Trophoblast cell (in vitro differentiated cells and primary cell): ENCODE results near the gene CRTC1.
A peak's percentile ranks its signal among the peaks of the same experiment; 100 is the strongest.

ENCODE experiments used
- DNase-seq, 2 donors: peaks; one replicate each; pipeline ENCODE4 v3.0.0-alpha.2; 2016
- H2AFZ ChIP-seq: 2 replicates; pipeline ENCODE4 v1.6.1; 2013; ENCODE audit warnings: low read length, moderate library complexity, mild to moderate bottlenecking; ENCODE audit not compliant: insufficient read depth, poor library complexity
- H2AK5ac ChIP-seq: 2 replicates; pipeline ENCODE4 v1.6.1; 2013; ENCODE audit warnings: mild to moderate bottlenecking, low read length
- H2BK120ac ChIP-seq: 2 replicates; pipeline ENCODE4 v1.6.1; 2013; ENCODE audit warnings: low read length, mild to moderate bottlenecking, moderate library complexity; ENCODE audit not compliant: insufficient read depth, poor library complexity
- H2BK12ac ChIP-seq: 2 replicates; pipeline ENCODE4 v1.6.1; 2013; ENCODE audit warnings: mild to moderate bottlenecking, low read length, moderate library complexity
- H2BK5ac ChIP-seq: 2 replicates; pipeline ENCODE4 v1.6.1; 2013; ENCODE audit warnings: low read length, low read depth, moderate library complexity, mild to moderate bottlenecking; ENCODE audit not compliant: poor library complexity
- H3K14ac ChIP-seq: 2 replicates; pipeline ENCODE4 v1.6.1; 2013; ENCODE audit warnings: mild to moderate bottlenecking, low read length
- H3K18ac ChIP-seq: 2 replicates; pipeline ENCODE4 v1.6.1; 2013; ENCODE audit warnings: mild to moderate bottlenecking, low read length
- H3K23ac ChIP-seq: 2 replicates; pipeline ENCODE4 v1.6.1; 2013; ENCODE audit warnings: low read length
- H3K27ac ChIP-seq: 2 replicates; pipeline ENCODE4 v1.5.1; 2013; ENCODE audit warnings: low read depth, mild to moderate bottlenecking, inconsistent platforms, low read length, moderate library complexity
- H3K27me3 ChIP-seq: 2 replicates; pipeline ENCODE4 v1.6.1; 2013; ENCODE audit warnings: inconsistent platforms, mild to moderate bottlenecking, low read length, moderate library complexity; ENCODE audit not compliant: insufficient read depth
- H3K36me3 ChIP-seq, 2 experiments: 1 replicate in 1 of 2; 2 replicates in 1 of 2; pipeline ENCODE4 v1.6.1; 2013; ENCODE audit warnings: low read length in 2 of 2, mild to moderate bottlenecking in 2 of 2, moderate library complexity in 1 of 2; ENCODE audit not compliant: insufficient read depth in 2 of 2, control insufficient read depth in 1 of 2
- H3K4ac ChIP-seq: 2 replicates; pipeline ENCODE4 v1.6.1; 2013; ENCODE audit warnings: low read depth, mild to moderate bottlenecking, low read length, moderate library complexity
- H3K4me1 ChIP-seq, 2 experiments: 1 replicate in 1 of 2; 2 replicates in 1 of 2; pipeline ENCODE4 v1.6.1; 2013; ENCODE audit warnings: low read length in 2 of 2, mild to moderate bottlenecking in 2 of 2, moderate library complexity in 1 of 2; ENCODE audit not compliant: insufficient read depth in 2 of 2, control insufficient read depth in 1 of 2
- H3K4me2 ChIP-seq: 2 replicates; pipeline ENCODE4 v1.6.1; 2013; ENCODE audit warnings: inconsistent platforms, mild to moderate bottlenecking, low read length, moderate library complexity
- H3K4me3 ChIP-seq: 2 replicates; pipeline ENCODE4 v1.5.1; 2013; ENCODE audit warnings: mild to moderate bottlenecking, low read depth, low read length, inconsistent platforms
- H3K79me1 ChIP-seq: one replicate; pipeline ENCODE4 v1.6.1; 2013; ENCODE audit warnings: low read length
- H3K79me2 ChIP-seq: 2 replicates; pipeline ENCODE4 v1.6.1; 2013; ENCODE audit warnings: low read length, mild to moderate bottlenecking; ENCODE audit not compliant: control insufficient read depth, insufficient read depth, poor library complexity
- H3K9ac ChIP-seq: 2 replicates; pipeline ENCODE4 v1.6.1; 2013; ENCODE audit warnings: mild to moderate bottlenecking, low read length
- H3K9me3 ChIP-seq: 2 replicates; pipeline ENCODE4 v1.6.1; 2013; ENCODE audit warnings: low read depth, mild to moderate bottlenecking, control low read depth, inconsistent platforms, low read length; ENCODE audit not compliant: insufficient read depth
- H4K12ac ChIP-seq: 2 replicates; pipeline ENCODE4 v1.6.1; 2013; ENCODE audit warnings: low read depth, mild to moderate bottlenecking, low read length, moderate library complexity
- H4K8ac ChIP-seq: 2 replicates; pipeline ENCODE4 v1.6.1; 2013; ENCODE audit warnings: low read depth, mild to moderate bottlenecking, low read length, moderate library complexity
- H4K91ac ChIP-seq: one replicate; pipeline ENCODE4 v1.6.1; 2013; ENCODE audit warnings: low read depth, mild to moderate bottlenecking, low read length, moderate library complexity
- WGBS: extraction: QIAGEN DNeasy Blood & Tissue Kit; methylation state at CpG from one replicate; pipeline ENCODE4 v1.1.7; 2013; ENCODE audit warnings: missing lambda C conversion rate; ENCODE audit not compliant: insufficient read length, insufficient coverage; ENCODE audit errors: extremely low coverage; 5-methylcytosine and 5-hydroxymethylcytosine counted together

The CRTC1 gene

DNA sequence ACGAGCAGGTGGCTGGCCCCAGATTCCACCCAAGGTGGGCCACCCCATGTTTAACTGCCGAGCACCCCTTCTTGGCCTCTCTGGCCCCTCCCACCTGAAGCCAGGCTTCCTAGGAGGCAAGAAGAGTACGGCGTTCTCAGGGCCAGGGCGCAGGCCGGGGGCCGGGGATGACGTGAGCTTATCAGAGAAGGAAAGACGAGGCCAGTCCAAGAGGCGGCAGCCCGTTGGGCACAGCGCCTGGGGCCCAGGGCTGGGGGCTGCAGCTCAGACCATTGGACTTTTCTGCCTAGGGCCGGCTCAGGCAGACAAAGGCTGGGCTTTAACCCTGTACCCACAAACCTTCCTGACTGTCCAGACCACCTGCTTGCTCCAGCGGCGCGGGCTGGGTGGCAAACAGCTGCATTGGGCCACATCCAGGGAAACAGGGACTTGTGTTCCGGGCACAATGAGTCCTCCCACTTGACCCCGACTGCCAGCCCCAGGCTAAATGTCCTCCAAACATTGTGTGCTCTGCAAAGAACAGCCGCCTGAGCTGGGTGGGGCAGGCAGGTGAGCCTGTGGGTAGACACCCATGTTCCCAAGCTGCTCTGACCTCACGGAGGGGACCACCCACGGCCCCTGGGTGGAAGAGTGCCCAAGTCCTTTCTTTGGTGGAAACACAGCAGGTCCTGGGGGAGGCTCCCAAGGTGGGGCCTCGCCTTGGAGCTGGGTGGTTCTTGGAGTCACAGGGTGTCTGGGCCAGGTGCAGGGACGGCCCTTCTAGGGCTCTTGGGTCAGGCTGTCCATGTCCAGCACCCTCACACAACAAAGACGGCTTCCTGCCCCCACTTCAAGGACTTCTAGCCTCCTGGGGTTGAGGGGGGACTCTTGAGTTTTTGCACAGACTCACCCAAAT is 85.8 kb downstream of the CRTC1 start:
- no peak overlapping the region for H3K9ac ChIP-seq
- H3K14ac ChIP-seq, result no peak overlapping the region
- H3K18ac ChIP-seq, result no peak overlapping the region
- no peak overlapping the region for H4K91ac ChIP-seq
- no peaks in the 10 kb centered on the region for H3K79me1 ChIP-seq
- peaks cover 5% of the 10 kb centered on the region for H3K9me3 ChIP-seq
- no peak for DNase-seq
- no CpG with 5 or more reads among the region's 24 CpGs for WGBS
- H3K4me2 ChIP-seq, result no peak overlapping the region
- no peak overlapping the region for H2BK120ac ChIP-seq
- no peaks in the 10 kb centered on the region for H3K79me2 ChIP-seq
- H3K23ac ChIP-seq, result no peak overlapping the region
- no peak overlapping the region for H2AK5ac ChIP-seq
- no peak overlapping the region for H3K4ac ChIP-seq
- H4K8ac ChIP-seq, result no peak overlapping the region
- H3K27ac ChIP-seq, result no peak overlapping the region
- H3K4me3 ChIP-seq, result no peak overlapping the region
- peaks cover 0 to 3% of the 10 kb centered on the region in 2 experiments for H3K4me1 ChIP-seq
- no peak overlapping the region for H4K12ac ChIP-seq
- no peak overlapping the region for H2BK5ac ChIP-seq
- no peak overlapping the region for H2AFZ ChIP-seq
- no peaks in the 10 kb centered on the region for H3K27me3 ChIP-seq
- H2BK12ac ChIP-seq, result no peak overlapping the region
- H3K36me3 ChIP-seq, result no peaks in the 10 kb centered on the region

- no peak overlapping the region for H3K4me2 ChIP-seq
- no peak overlapping the region for H2AFZ ChIP-seq
- H4K12ac ChIP-seq, result no peak overlapping the region
- no peak overlapping the region for H2BK5ac ChIP-seq
- no peak overlapping the region for H4K91ac ChIP-seq
- H3K4me3 ChIP-seq, result no peak overlapping the region
- H3K9ac ChIP-seq, result no peak overlapping the region
- H2BK120ac ChIP-seq, result no peak overlapping the region
- no peak overlapping the region for H2AK5ac ChIP-seq
- no peaks in the 10 kb centered on the region for H3K36me3 ChIP-seq
- H3K9me3 ChIP-seq, result peaks cover 5% of the 10 kb centered on the region
- H3K4me1 ChIP-seq, result peaks cover 0 to 3% of the 10 kb centered on the region in 2 experiments
- H3K14ac ChIP-seq, result no peak overlapping the region
- H2BK12ac ChIP-seq, result no peak overlapping the region
- WGBS, result no CpG with 5 or more reads among the region's 15 CpGs
- no peak overlapping the region for H3K23ac ChIP-seq
- no peak for DNase-seq
- H3K27me3 ChIP-seq, result no peaks in the 10 kb centered on the region
- H3K79me2 ChIP-seq, result no peaks in the 10 kb centered on the region
- H3K79me1 ChIP-seq, result no peaks in the 10 kb centered on the region
- no peak overlapping the region for H4K8ac ChIP-seq
- no peak overlapping the region for H3K4ac ChIP-seq
- H3K18ac ChIP-seq, result no peak overlapping the region
- no peak overlapping the region for H3K27ac ChIP-seq
Measured at GRCh38 chr19:18769989-18770528, 86.6 kb downstream of the CRTC1 start.

DNA sequence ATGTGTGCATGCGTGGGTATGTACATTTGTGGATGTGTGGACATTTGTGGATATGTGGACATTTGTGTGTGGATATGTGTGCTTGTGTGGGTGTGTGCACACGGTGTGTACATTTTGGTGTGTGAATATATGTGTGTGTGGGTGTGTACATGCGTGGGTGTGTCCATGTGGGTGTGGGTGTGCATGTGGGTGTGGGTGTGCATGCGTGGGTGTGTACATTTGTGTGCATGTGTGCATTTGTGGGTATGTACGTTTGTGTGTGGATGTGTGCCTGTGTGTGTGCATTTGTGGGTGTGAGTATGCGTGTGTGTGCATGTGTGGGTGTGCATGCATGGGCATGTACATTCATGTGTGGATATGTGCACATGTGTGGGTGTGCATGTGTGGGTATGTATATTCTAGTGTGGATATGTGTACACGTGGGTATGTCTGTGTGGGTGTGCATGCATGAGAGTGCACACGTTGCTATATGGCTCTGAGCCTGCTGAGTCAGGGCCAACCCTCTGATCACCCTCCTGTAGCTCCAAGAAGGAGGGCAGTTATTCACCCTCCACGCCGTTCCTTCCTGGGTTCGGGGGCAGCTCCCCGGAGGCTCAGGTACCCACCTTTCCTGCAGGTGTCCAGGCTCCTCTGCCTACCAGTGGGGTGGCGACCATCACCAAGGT is 87.3 kb downstream of the CRTC1 start:
- no peak overlapping the region for H3K27ac ChIP-seq

DNA sequence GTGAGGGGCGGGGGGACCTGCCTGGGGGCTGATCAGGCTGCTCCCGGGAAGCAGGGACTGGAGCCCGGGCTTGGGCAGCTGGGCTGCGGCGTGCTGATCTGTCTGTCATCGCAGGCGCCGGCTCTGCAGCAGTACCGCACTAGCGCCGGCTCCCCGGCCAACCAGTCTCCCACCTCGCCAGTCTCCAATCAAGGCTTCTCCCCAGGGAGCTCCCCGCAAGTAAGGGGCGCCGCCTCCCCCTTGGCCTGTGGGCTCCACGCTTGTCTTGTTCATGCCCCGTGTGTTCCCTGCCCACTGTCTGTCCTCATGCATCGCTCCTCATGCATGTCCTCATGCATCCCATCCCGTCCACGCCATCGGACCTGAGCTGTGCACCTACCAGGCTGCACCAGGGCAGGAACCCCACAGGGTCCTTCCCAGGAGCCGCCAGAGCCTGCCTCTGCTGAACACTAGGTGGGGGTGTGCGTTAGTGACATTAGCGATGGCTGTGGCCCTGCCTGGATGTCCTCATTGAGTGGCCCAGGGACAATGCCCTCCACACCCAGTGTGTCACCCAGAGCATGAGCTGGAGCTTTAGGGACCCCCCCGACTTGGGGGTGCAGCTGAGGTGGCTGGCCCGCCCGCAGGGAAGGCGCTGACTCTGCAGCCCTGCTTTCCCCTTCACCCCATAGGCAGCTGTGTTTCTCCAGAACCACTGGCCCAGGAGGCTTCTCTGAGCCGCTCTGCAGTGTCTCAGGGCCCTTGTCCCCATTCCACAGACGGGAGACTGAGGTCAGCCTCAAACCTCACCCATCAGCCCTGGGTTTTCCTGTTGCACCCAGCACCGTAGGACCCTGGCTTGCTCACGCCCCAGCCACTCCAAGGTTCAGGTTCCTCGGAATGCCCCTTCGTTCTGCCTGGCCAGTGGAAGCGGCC is 88.1 kb downstream of the CRTC1 start:
- no peak overlapping the region for H3K18ac ChIP-seq
- H3K23ac ChIP-seq, result no peak overlapping the region
- no peak overlapping the region for H3K4me2 ChIP-seq
- H3K27me3 ChIP-seq, result no peaks in the 10 kb centered on the region
- peaks cover 7 to 9% of the 10 kb centered on the region in 2 experiments for H3K4me1 ChIP-seq
- no peak overlapping the region for H4K91ac ChIP-seq
- no peaks in the 10 kb centered on the region for H3K79me1 ChIP-seq
- H2BK12ac ChIP-seq, result no peak overlapping the region
- peaks cover 5% of the 10 kb centered on the region for H3K9me3 ChIP-seq
- no peak overlapping the region for H2BK120ac ChIP-seq
- no peak overlapping the region for H2AFZ ChIP-seq
- H3K14ac ChIP-seq, result no peak overlapping the region
- H3K36me3 ChIP-seq, result no peaks in the 10 kb centered on the region
- no peak overlapping the region for H3K4me3 ChIP-seq
- no peak overlapping the region for H4K12ac ChIP-seq
- no peak overlapping the region for H4K8ac ChIP-seq
- no peak for DNase-seq
- no peak overlapping the region for H3K4ac ChIP-seq
- no peak overlapping the region for H3K27ac ChIP-seq
- H3K79me2 ChIP-seq, result no peaks in the 10 kb centered on the region
- H3K9ac ChIP-seq, result no peak overlapping the region
- no CpG with 5 or more reads among the region's 36 CpGs for WGBS
- H2BK5ac ChIP-seq, result no peak overlapping the region
- H2AK5ac ChIP-seq, result no peak overlapping the region

More for the DNA sequence above, 87.3 kb downstream of the CRTC1 start:
- no CpG with 5 or more reads among the region's 13 CpGs for WGBS
- H3K9ac ChIP-seq, result no peak overlapping the region
- H4K8ac ChIP-seq, result no peak overlapping the region
- no peak overlapping the region for H2AK5ac ChIP-seq
- H3K4me3 ChIP-seq, result peak overlapping the region; percentile 37
- H3K4me2 ChIP-seq, result no peak overlapping the region
- no peaks in the 10 kb centered on the region for H3K79me1 ChIP-seq
- H4K91ac ChIP-seq, result no peak overlapping the region
- H3K4me1 ChIP-seq, result peaks cover 0 to 3% of the 10 kb centered on the region in 2 experiments
- peak overlapping the region; percentile 64 for H3K23ac ChIP-seq
- peaks cover 5% of the 10 kb centered on the region for H3K9me3 ChIP-seq
- no peak for DNase-seq
- H2BK5ac ChIP-seq, result no peak overlapping the region
- H3K18ac ChIP-seq, result no peak overlapping the region
- no peaks in the 10 kb centered on the region for H3K27me3 ChIP-seq
- no peak overlapping the region for H2BK12ac ChIP-seq
- no peaks in the 10 kb centered on the region for H3K36me3 ChIP-seq
- no peak overlapping the region for H4K12ac ChIP-seq
- H3K4ac ChIP-seq, result no peak overlapping the region
- H3K79me2 ChIP-seq, result no peaks in the 10 kb centered on the region
- H2BK120ac ChIP-seq, result no peak overlapping the region
- H2AFZ ChIP-seq, result no peak overlapping the region
- H3K14ac ChIP-seq, result no peak overlapping the region
